ENCODE data around the gene NETO2. TPM values are rescaled to one million over a fixed set of nuclear protein-coding genes. Genes with fewer than 3 reads are reported as not detected.

Gene NETO2, protein sequence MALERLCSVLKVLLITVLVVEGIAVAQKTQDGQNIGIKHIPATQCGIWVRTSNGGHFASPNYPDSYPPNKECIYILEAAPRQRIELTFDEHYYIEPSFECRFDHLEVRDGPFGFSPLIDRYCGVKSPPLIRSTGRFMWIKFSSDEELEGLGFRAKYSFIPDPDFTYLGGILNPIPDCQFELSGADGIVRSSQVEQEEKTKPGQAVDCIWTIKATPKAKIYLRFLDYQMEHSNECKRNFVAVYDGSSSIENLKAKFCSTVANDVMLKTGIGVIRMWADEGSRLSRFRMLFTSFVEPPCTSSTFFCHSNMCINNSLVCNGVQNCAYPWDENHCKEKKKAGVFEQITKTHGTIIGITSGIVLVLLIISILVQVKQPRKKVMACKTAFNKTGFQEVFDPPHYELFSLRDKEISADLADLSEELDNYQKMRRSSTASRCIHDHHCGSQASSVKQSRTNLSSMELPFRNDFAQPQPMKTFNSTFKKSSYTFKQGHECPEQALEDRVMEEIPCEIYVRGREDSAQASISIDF
- total RNA-seq, result 1.4 and 3.3 TPM in 2 replicates

DNA sequence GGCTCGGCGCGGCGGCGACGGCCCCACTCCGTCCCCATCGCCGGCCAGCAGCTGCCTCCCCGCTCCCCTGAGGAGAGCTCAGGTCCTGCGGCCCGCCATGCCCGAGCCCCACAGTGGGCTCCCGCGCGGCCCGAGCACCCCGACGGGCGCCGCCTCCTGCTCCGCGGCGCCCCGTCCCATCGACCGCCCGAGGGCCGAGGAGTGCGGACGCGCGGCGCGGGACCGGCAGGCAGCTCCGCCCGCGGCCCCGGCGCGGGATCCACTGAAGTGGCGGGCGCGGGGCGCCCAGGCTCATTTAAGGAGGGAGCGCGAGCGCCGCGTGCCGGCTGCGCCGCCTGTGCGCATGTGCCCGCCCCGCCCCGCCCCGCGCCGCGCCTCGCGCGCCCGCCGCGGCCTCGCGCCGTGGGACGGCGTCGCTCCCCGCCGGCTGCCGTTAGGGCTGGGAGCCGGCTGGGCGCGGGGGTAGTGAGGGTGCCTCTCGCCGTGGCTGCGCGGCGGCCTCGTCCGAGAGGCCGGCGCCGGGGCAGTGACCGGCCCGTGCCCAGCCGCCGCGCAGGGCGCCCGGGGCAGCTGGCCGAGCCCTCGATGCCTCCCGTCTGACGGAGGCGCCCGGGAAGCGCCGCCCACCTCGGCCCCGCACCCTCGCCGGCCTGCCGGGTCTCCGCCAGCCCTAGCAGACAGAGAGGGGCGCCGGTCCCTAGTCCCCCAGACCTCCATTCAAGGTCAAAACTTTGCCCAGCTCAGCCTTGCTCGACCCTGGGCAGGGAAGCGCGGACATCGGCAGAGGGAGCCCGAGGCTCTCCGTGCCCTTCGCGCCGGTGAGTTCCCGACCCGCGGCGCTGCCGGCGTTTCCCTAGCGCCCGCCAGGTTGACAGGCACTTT, at the start of gene NETO2:
Gene NETO2, minus strand, starts transcription at position 269 of the 882 bp plus-strand sequence. CDS start 333 bp downstream, outside the sequence.

Other genes starting within 250 kb of the NETO2 start
- gene DNAJA2, start 170.3 kb downstream of the NETO2 start, total RNA-seq, result 74.1 and 77.9 TPM in 2 replicates